Measurements from ENCODE around the gene ZNF628. TPM values are rescaled to one million over a fixed set of nuclear protein-coding genes. Genes with fewer than 3 reads are reported as not detected.

The ZNF628 gene
- total and polyA plus RNA-seq, 2 of the 8 experiments (the other 6 are each of a cell fraction or from before 2014, with no cell fraction given), result 1.7 to 10.8 TPM

- peak in 1 of 2 experiments; percentile 64; a peak in 1 of 3 replicates for TF ChIP-seq POLR2A (IDR thresholded peaks at IDR 0.05; ENCODE audit: control extremely low read depth in 1 of 2, low read depth in 2 of 2, low read length in 2 of 2)
- peak; percentile 67 for TF ChIP-seq ASH2L (IDR thresholded peaks at IDR 0.05; ENCODE audit: low read length)
- TF ChIP-seq KDM5A (IDR thresholded peaks at IDR 0.05; ENCODE audit: low read length), result no peak
- TF ChIP-seq SP2 (IDR thresholded peaks at IDR 0.05; ENCODE audit: low read length), result no peak
- TF ChIP-seq, protein P1, sequence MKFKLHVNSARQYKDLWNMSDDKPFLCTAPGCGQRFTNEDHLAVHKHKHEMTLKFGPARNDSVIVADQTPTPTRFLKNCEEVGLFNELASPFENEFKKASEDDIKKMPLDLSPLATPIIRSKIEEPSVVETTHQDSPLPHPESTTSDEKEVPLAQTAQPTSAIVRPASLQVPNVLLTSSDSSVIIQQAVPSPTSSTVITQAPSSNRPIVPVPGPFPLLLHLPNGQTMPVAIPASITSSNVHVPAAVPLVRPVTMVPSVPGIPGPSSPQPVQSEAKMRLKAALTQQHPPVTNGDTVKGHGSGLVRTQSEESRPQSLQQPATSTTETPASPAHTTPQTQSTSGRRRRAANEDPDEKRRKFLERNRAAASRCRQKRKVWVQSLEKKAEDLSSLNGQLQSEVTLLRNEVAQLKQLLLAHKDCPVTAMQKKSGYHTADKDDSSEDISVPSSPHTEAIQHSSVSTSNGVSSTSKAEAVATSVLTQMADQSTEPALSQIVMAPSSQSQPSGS (IDR thresholded peaks at IDR 0.05; ENCODE audit: low read length), result no peak
- peak; percentile 56; the same call in 1 of the 2 replicates for TF ChIP-seq SRF (IDR thresholded peaks at IDR 0.05; ENCODE audit: low read depth, low read length)
- TF ChIP-seq BACH1 (IDR thresholded peaks at IDR 0.05; ENCODE audit: low read length), result no peak
- no peak for TF ChIP-seq TCF12 (IDR thresholded peaks at IDR 0.05; ENCODE audit: low read depth, low read length)
- no peak for TF ChIP-seq RFX5 (IDR thresholded peaks at IDR 0.05; ENCODE audit: borderline replicate concordance, low read depth, low read length)
- 0 out of 4 replicates have a peak, but pooled peaks of 1 of the 2 experiments have one; percentile 85 for TF ChIP-seq HDAC2 (IDR thresholded peaks at IDR 0.05; ENCODE audit: borderline replicate concordance in 1 of 2, low read depth in 2 of 2, low read length in 2 of 2)
- peak; percentile 98 for TF ChIP-seq CREB1 (IDR thresholded peaks at IDR 0.05)
- no peak for TF ChIP-seq RBBP5 (IDR thresholded peaks at IDR 0.05; ENCODE audit: borderline replicate concordance, low read depth, low read length)
- TF ChIP-seq TEAD4 (IDR thresholded peaks at IDR 0.05; ENCODE audit: low read depth, low read length), result no peak
- TF ChIP-seq, protein P2, sequence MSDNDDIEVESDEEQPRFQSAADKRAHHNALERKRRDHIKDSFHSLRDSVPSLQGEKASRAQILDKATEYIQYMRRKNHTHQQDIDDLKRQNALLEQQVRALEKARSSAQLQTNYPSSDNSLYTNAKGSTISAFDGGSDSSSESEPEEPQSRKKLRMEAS (IDR thresholded peaks at IDR 0.05), result peak; percentile 100
- TF ChIP-seq JUN (IDR thresholded peaks at IDR 0.05; ENCODE audit: low read depth, low read length), result no peak
- TF ChIP-seq TAF1 (IDR thresholded peaks at IDR 0.05; ENCODE audit: low read depth, low read length), result peak; percentile 41; the same call in 1 of the 2 replicates
- TF ChIP-seq BCL11A (IDR thresholded peaks at IDR 0.05; ENCODE audit: low read depth in 2 of 2, low read length in 2 of 2), result no peak
- TF ChIP-seq BRCA1 (IDR thresholded peaks at IDR 0.05; ENCODE audit: low read depth, low read length), result no peak
- no peak for TF ChIP-seq GABPA (IDR thresholded peaks at IDR 0.05; ENCODE audit: borderline replicate concordance, insufficient read depth, low read length)
- TF ChIP-seq SP1 (IDR thresholded peaks at IDR 0.05; ENCODE audit: low read depth, low read length), result peak; percentile 85
- peak; percentile 90 for TF ChIP-seq ATF3 (IDR thresholded peaks at IDR 0.05; ENCODE audit: insufficient read depth, low read depth, low read length)
- peak; percentile 56 for TF ChIP-seq POLR2AphosphoS5 (IDR thresholded peaks at IDR 0.05; ENCODE audit: low read depth, low read length)
- no peak for TF ChIP-seq EGR1 (IDR thresholded peaks at IDR 0.05; ENCODE audit: borderline replicate concordance, low read depth, low read length)
Observed at GRCh38 chr19:55476100-55476775, at the start of gene ZNF628 (continued).
